ENCODE data around the gene KNDC1.
A peak's percentile ranks its signal among the peaks of the same experiment; 100 is the strongest.
"Not testable (repeated sequence)": the region's sequence is repeated elsewhere in the genome, so short reads cannot be mapped to it uniquely, and the experiment has no call there.

KNDC1 gene

DNA sequence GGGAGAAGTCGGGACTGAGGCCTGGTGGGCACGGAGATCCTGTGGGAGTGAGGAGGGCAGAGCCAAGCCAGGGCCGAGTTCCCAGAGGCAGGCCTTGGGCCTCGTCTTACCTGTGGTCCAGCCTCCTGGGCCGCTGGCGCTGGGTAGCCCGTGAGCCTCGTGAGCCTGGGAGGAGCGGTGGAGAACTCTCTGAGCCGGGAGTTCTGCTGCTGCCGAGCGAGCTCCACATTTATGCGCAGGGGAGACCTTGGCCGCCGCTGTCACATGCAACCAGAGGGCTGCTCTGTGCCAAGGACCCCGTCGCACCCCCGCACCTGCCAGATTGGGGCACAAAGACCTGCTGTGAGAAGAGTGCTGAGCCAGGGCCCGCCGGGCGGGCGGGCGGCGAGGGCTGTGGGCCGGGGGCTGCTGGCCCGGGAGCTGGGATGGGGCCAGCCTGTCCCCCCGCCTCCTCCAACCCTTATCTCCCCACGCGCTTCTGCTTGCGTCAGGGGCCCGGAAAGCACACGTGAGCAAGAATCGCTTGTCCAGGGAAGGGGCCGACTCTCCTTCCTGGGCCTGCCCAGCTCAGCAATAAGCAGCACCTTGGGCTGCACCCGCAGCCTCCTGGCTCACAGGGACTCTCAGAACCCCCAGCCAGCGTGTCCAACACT, 87.8 kb downstream of the KNDC1 start:
- no peak for DNase-seq

DNA sequence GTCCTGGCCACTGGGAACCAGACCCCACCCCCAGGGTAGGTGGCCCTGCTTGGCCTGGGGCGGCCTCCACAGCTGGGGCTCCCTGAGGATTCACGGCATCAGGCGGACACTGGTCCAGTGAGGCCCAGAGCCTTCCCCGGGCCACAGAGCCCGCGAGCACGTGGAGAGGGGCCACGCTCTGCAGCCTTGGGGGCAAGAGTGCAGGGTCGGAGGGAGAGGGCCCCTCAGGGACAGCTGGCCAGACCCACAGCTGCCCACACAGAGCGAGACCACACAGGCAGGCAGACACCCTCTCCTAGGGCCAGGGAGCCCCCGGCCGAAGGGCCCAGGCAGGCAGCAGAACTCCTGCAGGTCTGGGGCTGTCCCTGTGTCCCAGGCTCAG, 88.3 kb downstream of the KNDC1 start:
- no peak for DNase-seq

- no peak for DNase-seq
Observed at GRCh38 chr10:133249094-133249780, 89.2 kb downstream of the KNDC1 start.

DNA sequence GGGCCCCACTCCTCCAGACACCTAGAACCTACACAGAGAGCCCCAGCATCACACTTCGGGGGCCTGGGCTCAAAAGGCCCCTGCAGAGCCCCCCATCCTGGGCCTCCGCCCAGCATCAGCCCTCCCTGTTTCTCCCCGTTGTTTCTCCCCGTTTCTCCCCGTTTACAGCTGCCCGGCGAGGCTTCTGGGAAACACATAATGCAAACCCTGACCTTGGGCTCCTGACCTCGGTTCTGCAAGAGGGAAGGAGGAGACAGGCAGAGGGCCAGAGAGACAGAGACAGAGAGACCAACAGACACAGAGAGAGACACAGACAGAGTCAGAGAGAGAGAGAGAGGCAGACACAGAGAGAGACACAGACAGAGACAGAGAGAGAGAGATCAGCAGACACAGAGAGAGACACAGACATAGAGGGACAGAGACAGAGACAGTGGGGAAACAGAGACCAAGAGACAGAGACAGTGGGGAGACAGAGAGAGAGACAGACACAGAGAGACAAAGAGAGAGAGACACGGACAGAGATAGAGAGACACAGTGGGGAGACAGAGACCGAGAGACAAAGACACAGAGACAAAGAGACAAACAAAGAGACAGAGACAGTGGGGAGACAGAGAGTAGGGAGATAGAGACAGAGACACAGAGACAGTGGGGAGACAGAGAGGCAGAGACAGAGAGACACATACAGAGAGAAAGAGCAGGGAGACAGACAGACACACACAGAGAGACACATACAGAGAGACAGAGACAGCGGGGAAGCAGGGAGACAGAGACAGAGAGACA, 90.1 kb downstream of the KNDC1 start:
- no peak for DNase-seq

DNA sequence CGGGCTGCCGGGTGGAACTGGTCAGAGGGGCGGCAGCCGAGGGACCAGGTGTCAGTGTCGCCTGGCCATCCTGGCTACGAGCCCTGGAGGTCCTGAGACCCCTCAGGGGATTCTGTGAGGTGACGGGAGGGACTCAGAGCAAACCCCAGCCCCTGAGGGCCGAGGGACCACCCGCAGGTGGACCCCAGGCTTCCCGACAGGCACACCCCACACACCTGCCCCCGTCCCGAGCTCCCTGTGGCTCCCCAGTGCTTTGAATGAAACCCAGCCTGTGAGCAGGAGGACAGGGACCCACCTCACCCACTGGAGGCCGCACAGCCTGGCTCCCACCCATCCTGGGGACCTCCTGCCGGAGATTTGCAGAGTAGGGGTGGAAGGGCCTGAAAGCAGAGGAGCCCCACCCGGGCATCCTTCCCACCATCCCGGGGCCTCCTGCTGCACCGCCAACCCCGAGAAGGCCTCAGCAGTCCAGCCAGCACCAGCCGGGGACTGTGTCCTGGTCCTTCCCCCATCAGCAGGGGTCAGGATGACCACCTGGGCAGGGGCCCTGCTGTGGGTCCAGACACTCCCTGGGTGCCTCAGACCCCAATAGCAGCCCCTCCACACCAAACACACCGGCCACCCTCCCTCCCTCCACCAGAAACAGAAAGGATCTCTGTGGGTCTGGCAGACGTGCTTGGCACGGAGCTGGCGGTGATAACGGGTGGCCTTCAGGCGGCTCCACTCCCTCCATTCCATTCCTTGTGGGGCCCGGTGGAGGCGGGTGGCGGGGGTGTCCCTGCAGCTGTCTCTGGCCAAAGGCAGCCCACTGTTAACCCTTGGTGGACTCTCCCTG, 91.6 kb downstream of the KNDC1 start:
- DNase-seq: no peak

GRCh38 chr10:133252223-133252552, 92.2 kb downstream of the KNDC1 start:
- no peak for DNase-seq

GRCh38 chr10:133253361-133253955, 93.4 kb downstream of the KNDC1 start:
- DNase-seq: no peak

DNA sequence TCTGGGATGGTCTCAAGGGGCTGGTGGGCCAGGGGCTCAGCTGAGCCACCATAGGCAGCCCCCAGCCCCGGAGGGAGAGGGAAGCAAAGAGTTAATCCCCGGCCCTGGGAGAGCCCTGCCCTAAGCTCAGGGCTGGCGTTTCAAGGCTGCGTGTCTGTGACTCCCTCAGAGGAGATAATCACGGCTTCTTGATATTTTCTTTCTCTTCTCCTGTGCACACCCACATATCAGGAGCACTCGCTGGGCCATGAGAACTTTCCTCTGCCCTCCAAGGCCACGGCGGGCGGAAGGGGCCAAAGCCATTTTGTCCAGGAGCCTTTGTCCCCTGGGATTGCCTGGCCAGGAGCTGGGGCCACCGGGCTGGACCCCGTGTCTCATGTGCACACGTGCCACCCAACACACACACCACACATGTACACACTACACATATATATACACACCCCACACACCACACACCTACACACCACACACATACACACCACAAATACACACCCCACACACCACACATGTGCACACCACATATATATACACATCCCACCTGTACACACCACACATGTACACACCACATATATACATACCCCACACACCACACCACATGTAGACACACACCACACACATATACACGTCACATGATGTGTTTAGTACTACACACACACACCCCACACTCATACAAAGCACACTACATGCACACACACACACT, 94.6 kb downstream of the KNDC1 start:
- DNase-seq: no peak

- DNase-seq: no peak
Observed at GRCh38 chr10:133255323-133255722, 95.3 kb downstream of the KNDC1 start.

DNA sequence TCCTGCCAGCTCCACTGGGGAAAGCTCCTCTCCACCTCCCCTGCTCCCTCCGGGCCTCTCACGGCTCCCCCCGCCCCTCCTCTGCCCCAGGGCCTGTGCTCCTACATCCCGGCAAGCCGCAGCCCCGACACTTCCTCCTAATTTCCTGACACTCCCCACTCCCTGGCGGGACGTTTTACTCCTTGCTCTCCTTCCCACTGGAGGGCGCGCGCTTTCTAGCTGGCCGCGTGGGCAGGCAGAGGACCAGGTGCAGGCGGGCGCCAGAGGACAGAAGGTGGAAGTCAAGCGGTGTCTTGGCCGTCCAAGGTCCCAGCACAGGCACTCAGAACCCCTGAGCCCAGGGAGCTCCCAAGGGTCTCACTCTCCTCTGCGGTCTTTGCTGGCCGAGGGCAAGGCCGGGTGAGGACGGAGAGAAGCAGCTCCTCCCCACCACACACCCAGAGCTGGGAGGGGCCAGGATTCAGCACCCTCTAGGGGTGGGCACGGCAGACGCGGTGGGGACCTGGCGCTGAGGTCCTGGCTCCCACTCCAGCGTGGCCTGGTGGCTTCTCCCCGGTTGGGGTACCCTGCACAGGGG, 97.6 kb downstream of the KNDC1 start:
- no peak for DNase-seq

- DNase-seq: no peak
Observed at GRCh38 chr10:133258066-133258817, 98.2 kb downstream of the KNDC1 start.

DNA sequence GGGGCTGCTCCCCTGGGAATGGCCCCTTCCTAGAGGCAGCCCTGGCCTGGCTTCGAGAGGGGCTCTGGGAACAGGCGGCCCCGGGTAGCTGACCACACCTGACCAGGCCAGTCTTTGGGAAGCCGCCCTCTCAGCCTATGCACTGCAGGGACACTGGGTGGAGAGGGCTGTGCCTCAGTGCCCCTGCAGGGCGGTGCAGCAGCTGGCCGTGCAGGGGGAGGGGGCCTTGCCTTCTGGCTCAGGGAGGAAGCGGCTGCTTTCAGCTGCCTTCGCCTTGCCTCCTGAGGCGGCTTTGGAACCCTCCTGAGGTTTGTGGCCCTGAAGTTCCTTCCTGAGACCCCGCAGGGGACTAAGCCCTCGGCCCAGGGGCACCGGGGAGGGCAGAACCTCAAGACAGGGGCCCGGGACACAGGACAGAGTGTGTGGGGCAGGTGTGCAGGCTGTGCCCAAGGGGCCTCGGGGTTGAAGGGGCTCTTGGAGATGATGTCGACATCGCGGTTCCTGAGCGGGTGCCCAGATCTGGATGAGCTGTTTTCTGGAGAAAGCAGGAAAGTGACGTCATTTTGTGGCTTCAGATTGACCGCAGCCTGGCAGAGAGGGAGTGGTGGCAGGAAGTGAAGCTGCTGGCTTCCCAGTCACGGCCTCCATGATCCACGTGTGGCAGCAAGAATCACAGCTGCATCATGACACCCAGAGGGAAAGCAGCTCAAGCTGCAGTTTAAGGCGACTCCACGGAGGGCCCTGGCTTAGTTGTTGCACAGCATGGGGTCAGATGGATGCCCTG, 99.0 kb downstream of the KNDC1 start:
- DNase-seq: peak; percentile 96

- no peak for DNase-seq
Observed at GRCh38 chr10:133259602-133259989, 99.6 kb downstream of the KNDC1 start.

- DNase-seq: peak; percentile 51
Observed at GRCh38 chr10:133260895-133261725, 101.1 kb downstream of the KNDC1 start.

DNA sequence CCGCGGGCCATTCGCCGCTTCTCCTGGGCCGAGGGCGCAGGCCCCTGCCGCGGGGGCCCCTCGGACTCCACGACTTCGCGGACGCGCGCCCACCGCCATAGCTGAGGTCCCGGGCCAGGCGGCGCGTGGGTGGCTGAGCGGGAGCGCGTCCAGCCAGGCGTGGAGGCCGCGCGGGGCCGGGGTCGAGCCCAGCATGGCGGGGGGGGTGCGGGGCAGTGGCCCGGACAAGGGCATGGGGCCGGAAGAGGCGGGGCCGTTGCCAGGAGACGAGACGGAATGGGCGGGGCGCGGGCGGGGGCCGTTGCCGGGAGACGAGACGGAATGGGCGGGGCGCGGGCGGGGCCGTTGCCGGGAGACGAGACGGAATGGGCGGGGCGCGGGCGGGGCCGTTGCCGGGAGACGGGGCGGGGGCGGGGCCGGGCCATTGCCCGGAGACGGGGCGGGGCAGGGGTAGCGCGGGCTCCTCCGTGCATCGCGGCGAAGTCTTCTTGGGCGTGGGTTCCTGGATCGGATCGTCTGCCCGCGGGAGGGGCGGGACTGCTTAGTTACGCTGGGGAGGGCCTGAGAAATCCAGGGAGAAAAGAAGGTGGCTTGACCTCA, 101.8 kb downstream of the KNDC1 start:
- peak; percentile 84 for DNase-seq

- DNase-seq: no peak
Observed at GRCh38 chr10:133262696-133263095, 102.7 kb downstream of the KNDC1 start.

- no peak for DNase-seq
Observed at GRCh38 chr10:133263674-133264073, 103.7 kb downstream of the KNDC1 start.

DNA sequence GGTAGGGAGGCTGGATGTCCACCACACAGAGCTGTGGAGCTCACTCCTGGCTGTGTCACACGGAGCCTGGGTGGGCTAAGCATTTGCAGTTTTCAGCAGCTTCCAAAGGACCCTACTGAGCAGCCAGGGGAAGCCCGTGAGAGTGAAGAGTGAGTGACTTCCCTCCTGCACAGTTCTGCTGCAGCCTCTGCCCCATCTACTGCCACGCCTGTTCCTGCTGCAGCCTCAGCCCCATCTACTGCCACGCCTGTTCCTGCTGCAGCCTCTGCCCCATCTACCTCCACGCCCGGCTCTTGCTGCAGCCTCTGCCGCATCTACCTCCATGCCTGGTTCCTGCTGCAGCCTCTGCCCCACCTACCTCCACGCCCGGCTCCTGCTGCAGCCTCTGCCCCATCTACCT, 104.4 kb downstream of the KNDC1 start:
- no peak for DNase-seq

- not testable (repeated sequence) for DNase-seq
Observed at GRCh38 chr10:133265052-133265451, 105.0 kb downstream of the KNDC1 start.

Measured in T1000 (cell line).